GM12878 (cell line): ENCODE results near the gene RNPS1. TPM values are rescaled to one million over a fixed set of nuclear protein-coding genes. Genes with fewer than 3 reads are reported as not detected.

Experiments
- ATAC-seq: fragments of 200-7000 bp; cut with Tn5 transposase; 3 replicates; pipeline ENCODE4 v1.9.1; 2020; ENCODE audit warnings: mild to moderate bottlenecking, moderate library complexity
- BruUV-seq: library from RNA; stranded (reverse); fragments of 400-500 nt; replicated peaks from 2 replicates; lab custom pipeline; 2021; lab: Mats Ljungman, UMichigan
- CTCF ChIA-PET: fragments of 300-600 bp; sonication (Branson Sonifier 250); formaldehyde crosslinking; extraction: SDS; loops from one replicate; lab custom pipeline; 2021; ENCODE audit warnings: inconsistent platforms; lab: Yijun Ruan, JAX
- POLR2A ChIA-PET: fragments of 350-600 bp; formaldehyde crosslinking; extraction: SDS; loops from one replicate; lab custom pipeline; 2021; ENCODE audit warnings: inconsistent platforms; lab: Charles Lee
- RAD21 ChIA-PET: fragments of 300-600 bp; sonication (Branson Sonifier 250); formaldehyde crosslinking; loops from one replicate; lab custom pipeline; 2023; ENCODE audit warnings: antibody characterized with exemption; ENCODE audit not compliant: unreplicated experiment; lab: Charles Lee
- SMC1A ChIA-PET: fragments of 300-600 bp; sonication (Branson Sonifier 250); formaldehyde crosslinking; loops from one replicate; lab custom pipeline; 2023; ENCODE audit not compliant: unreplicated experiment, uncharacterized antibody; lab: Charles Lee
- DNase-seq: peaks from one replicate; pipeline ENCODE4 v3.0.0-alpha.2; 2011; ENCODE audit warnings: low read depth, low spot score
- FAIRE-seq: peaks from 3 replicates; lab custom pipeline; 2011; peaks lifted over from hg19 to GRCh38; lab: Jason Lieb, UNC
- H2AFZ ChIP-seq: 2 replicates; pipeline ENCODE4 v1.6.0; 2011; ENCODE audit warnings: low read depth, low read length, control low read depth; ENCODE audit not compliant: control insufficient read depth
- H3K27ac ChIP-seq: 2 replicates; pipeline ENCODE4 v1.5.1; 2011; ENCODE audit warnings: control low read depth; ENCODE audit not compliant: control insufficient read depth, insufficient read depth
- H3K27me3 ChIP-seq, 2 experiments: replicated peaks in 1 of 2; 2 replicates each; pipeline versions ENCODE4 v1.6.0 to v1.6.1; 2011; ENCODE audit warnings: low read length in 1 of 2; ENCODE audit not compliant: control insufficient read depth in 2 of 2, insufficient read depth in 2 of 2
- H3K36me3 ChIP-seq, 2 experiments: 2 replicates each; pipeline ENCODE4 v1.5.1; 2011; ENCODE audit warnings: low read length in 1 of 2; ENCODE audit not compliant: control insufficient read depth in 2 of 2, insufficient read depth in 2 of 2
- H3K4me1 ChIP-seq: 2 replicates; pipeline ENCODE4 v1.6.1; 2011; ENCODE audit warnings: mild to moderate bottlenecking, low read length, moderate library complexity, mixed read lengths; ENCODE audit not compliant: control insufficient read depth, insufficient read depth
- H3K4me2 ChIP-seq: 2 replicates; pipeline ENCODE4 v1.6.0; 2011; ENCODE audit warnings: control low read depth; ENCODE audit not compliant: control insufficient read depth, insufficient read depth
- H3K4me3 ChIP-seq: fragments of 200-600 bp; sonication (generic); 2 replicates; pipeline ENCODE4 v1.5.1; 2016
- H3K79me2 ChIP-seq: 2 replicates; pipeline ENCODE4 v1.6.0; 2011; ENCODE audit warnings: low read length; ENCODE audit not compliant: control insufficient read depth, insufficient read depth
- H3K9ac ChIP-seq: 2 replicates; pipeline ENCODE4 v1.8.0; 2011; ENCODE audit warnings: low read length, control low read depth, mixed read lengths; ENCODE audit not compliant: control insufficient read depth, insufficient read depth
- H3K9me3 ChIP-seq: replicated peaks from 3 replicates; pipeline ENCODE4 v1.5.1; 2011; ENCODE audit warnings: mild to moderate bottlenecking, low read length; ENCODE audit not compliant: control insufficient read depth, insufficient read depth
- H4K20me1 ChIP-seq: 2 replicates; pipeline ENCODE4 v1.6.0; 2011; ENCODE audit not compliant: control insufficient read depth, insufficient read depth
- BHLHE40 ChIP-seq, 2 experiments: fragments of 450-650 bp in 1 of 2; IDR thresholded peaks; 2 replicates each; pipeline ENCODE4 v1.6.1; 2011 to 2017; ENCODE audit warnings: low read depth in 2 of 2, borderline replicate concordance in 1 of 2, improper control_type of control experiment in 1 of 2, low read length in 1 of 2, mild to moderate bottlenecking in 1 of 2
- CBX3 ChIP-seq: fragments of 200-600 bp; sonication (generic); IDR thresholded peaks from 2 replicates; pipeline ENCODE4 v1.6.1; 2016; ENCODE audit warnings: low read depth, borderline replicate concordance
- CREB1 ChIP-seq: IDR thresholded peaks from 2 replicates; pipeline ENCODE4 v1.6.1; 2012; ENCODE audit warnings: low read depth, mild to moderate bottlenecking, inconsistent platforms
- EED ChIP-seq: sonication (generic); IDR thresholded peaks from 2 replicates; pipeline ENCODE4 v1.6.1; 2016; ENCODE audit warnings: antibody characterized with exemption, low read depth
- KAT2A ChIP-seq: conservative IDR thresholded peaks from 2 replicates; pipeline ENCODE4 v1.6.1; 2011; ENCODE audit warnings: low read depth, low read length; ENCODE audit not compliant: control insufficient read depth
- LARP7 ChIP-seq: fragments of 450-650 bp; IDR thresholded peaks from 2 replicates; pipeline ENCODE4 v1.6.1; 2017; ENCODE audit warnings: mild to moderate bottlenecking
- MYC ChIP-seq: IDR thresholded peaks from 2 replicates; pipeline ENCODE4 v1.6.1; 2011; ENCODE audit warnings: mild to moderate bottlenecking, low read length, moderate library complexity, inconsistent platforms; ENCODE audit not compliant: insufficient read depth, insufficient replicate concordance, insufficient read length, severe bottlenecking
- NR2F1 ChIP-seq: fragments of 450-650 bp; conservative IDR thresholded peaks from 2 replicates; pipeline ENCODE4 v1.6.1; 2017; ENCODE audit warnings: mild to moderate bottlenecking
- RBBP5 ChIP-seq: fragments of 200-600 bp; sonication (generic); conservative IDR thresholded peaks from 2 replicates; pipeline ENCODE4 v1.6.1; 2016
- RFX5 ChIP-seq: IDR thresholded peaks from 2 replicates; pipeline ENCODE4 v1.6.1; 2011; ENCODE audit warnings: low read depth, low read length, improper control_type of control experiment
- SMARCA5 ChIP-seq: fragments of 450-650 bp; IDR thresholded peaks from 2 replicates; pipeline ENCODE4 v1.6.1; 2017; ENCODE audit warnings: mild to moderate bottlenecking
- ZNF207 ChIP-seq: fragments of 450-650 bp; IDR thresholded peaks from 2 replicates; pipeline ENCODE4 v1.6.1; 2014; ENCODE audit warnings: antibody characterized with exemption, mild to moderate bottlenecking, borderline replicate concordance
- ZNF24 ChIP-seq: fragments of 450-650 bp; IDR thresholded peaks from 2 replicates; pipeline ENCODE4 v1.6.1; 2017; ENCODE audit warnings: antibody characterized with exemption, mild to moderate bottlenecking
- WGBS: methylation state at CpG from one replicate; pipeline ENCODE4 v1.1.6; 2016; ENCODE audit warnings: low lambda C conversion rate; ENCODE audit not compliant: insufficient replicate concordance, insufficient coverage; ENCODE audit errors: missing lambda C conversion rate; 5-methylcytosine and 5-hydroxymethylcytosine counted together
- in situ Hi-C: fragments of 300-500 bp; cut with MboI; formaldehyde crosslinking; loops from 9 replicates; pipeline ENCODE4 v1.14.3; 2018; ENCODE audit warnings: mixed read lengths
- intact Hi-C: fragments of 100-400 bp; cut with micrococcal nuclease; formaldehyde crosslinking; loops from one replicate; pipeline ENCODE4 v1.14.2; 2022; ENCODE audit not compliant: unreplicated experiment
- polyA plus RNA-seq, 11 experiments: library from polyadenylated mRNA; depleted of rRNA in 4 of 11; unstranded in 6 of 11; stranded (reverse) in 5 of 11; fragments of >200 nt; fragmentation: Nextera tagmentation in 4 of 11; fragmentation: Illumina TruSeq in 1 of 11; extraction: Ambion mirVana in 4 of 11; extraction: Trizol in 1 of 11; gene quantifications; 1 replicate in 1 of 11; 2 replicates in 10 of 11; pipeline versions ENCODE4 v1.2.1 to v1.2.3, GENCODE V29; 2011 to 2016; ENCODE audit warnings: inconsistent platforms in 2 of 11, missing spikeins in 2 of 11, low read depth in 1 of 11
- total RNA-seq, 4 experiments: library from RNA; depleted of rRNA in 3 of 4; stranded (reverse); fragments of >200 nt in 3 of 4; fragmentation: Illumina TruSeq in 1 of 4; extraction: Trizol in 1 of 4; gene quantifications; 2 replicates each; pipeline versions ENCODE4 v1.2.1 to v1.2.3, GENCODE V29; 2013 to 2021
- TF ChIP-seq, protein P1 (sequence below): fragments of 450-650 bp; IDR thresholded peaks from 2 replicates; pipeline ENCODE4 v1.6.1; 2016; ENCODE audit warnings: mild to moderate bottlenecking, moderate library complexity, borderline replicate concordance
- TF ChIP-seq, protein P2 (sequence below): fragments of 450-650 bp; IDR thresholded peaks from 2 replicates; pipeline ENCODE4 v1.6.1; 2018; ENCODE audit warnings: mild to moderate bottlenecking, low read depth, moderate library complexity; ENCODE audit not compliant: partially characterized antibody
- TF ChIP-seq, protein P3 (sequence below): fragments of 450-650 bp; IDR thresholded peaks from 2 replicates; pipeline ENCODE4 v1.6.1; 2014; ENCODE audit warnings: mild to moderate bottlenecking
- TF ChIP-seq, protein P4 (sequence below): IDR thresholded peaks from 2 replicates; pipeline ENCODE4 v1.6.1; 2011; ENCODE audit warnings: low read depth, low read length, improper control_type of control experiment, borderline replicate concordance

RNPS1 gene
- total and polyA plus RNA-seq, 10 of the 15 experiments (the other 5 are each of a cell fraction or from before 2014, with no cell fraction given) = 38.2 to 359 (median 188) TPM

DNA sequence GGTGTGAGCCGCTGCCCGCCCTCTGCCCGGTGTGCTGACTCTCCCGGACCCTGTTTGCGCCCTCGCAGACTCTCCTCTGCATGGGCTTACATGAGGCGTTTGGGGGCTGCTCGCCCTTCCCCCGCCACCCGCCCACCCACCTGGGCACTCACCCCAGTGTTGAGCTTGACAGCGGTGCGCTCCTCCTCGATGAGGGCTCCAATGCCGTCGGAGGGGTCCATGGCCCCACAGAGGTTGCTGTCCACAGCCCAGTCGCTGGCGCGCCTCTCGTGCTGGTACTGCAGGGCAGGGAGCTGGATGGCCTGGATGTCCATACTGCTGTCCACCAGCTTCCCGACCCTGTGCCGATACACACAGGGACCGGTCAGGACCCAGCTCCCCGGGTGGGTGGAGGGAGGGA, 21.4 kb upstream of the RNPS1 start:
- no peaks in the 10 kb centered on the region for H3K4me1 ChIP-seq
- CTCF ChIA-PET = no interaction called here
- intact Hi-C loops (no loop called here), in situ Hi-C loops (no loop called here)
- no peaks in the 10 kb centered on the region for H4K20me1 ChIP-seq
- no peaks in the 10 kb centered on the region for H3K9me3 ChIP-seq
- no peak overlapping the region for H3K27ac ChIP-seq
- no peak overlapping the region for H2AFZ ChIP-seq
- FAIRE-seq (no peak), ATAC-seq (no peak), DNase-seq (no peak)
- H3K27me3 ChIP-seq = no peaks in the 10 kb centered on the region; a peak in 1 of 4 replicates
- H3K4me3 ChIP-seq = no peak overlapping the region
- H3K9ac ChIP-seq = no peak overlapping the region
- POLR2A ChIA-PET = interaction anchor here (0.5 to 0.6 kb wide), 4 partner anchors 26 to 255 kb away, joined by 3 to 6 read pairs (median 4); no protein-coding TSS in a partner anchor
- BruUV-seq = no TSS peak
- H3K4me2 ChIP-seq = no peak overlapping the region
- RAD21 ChIA-PET = interaction anchor here (0.7 kb wide), 1 partner anchor 13 kb away, joined by 3 read pairs; no protein-coding TSS in a partner anchor
- WGBS = 78% methylated on average over 23 of the region's 23 CpGs
- no peaks in the 10 kb centered on the region for H3K79me2 ChIP-seq
- TF ChIP-seq LARP7 (no peak), MYC (no peak), BHLHE40 (IDR thresholded peaks at IDR 0.05; ENCODE audit: borderline replicate concordance in 1 of 2, low read depth in 2 of 2, low read length in 1 of 2) (no peak), KAT2A (no peak), RBBP5 (no peak), ZNF24 (no peak), CREB1 (no peak), CBX3 (no peak), ZNF207 (no peak), EED (no peak), RFX5 (no peak), SMARCA5 (no peak), NR2F1 (no peak)
- TF ChIP-seq, protein P1, sequence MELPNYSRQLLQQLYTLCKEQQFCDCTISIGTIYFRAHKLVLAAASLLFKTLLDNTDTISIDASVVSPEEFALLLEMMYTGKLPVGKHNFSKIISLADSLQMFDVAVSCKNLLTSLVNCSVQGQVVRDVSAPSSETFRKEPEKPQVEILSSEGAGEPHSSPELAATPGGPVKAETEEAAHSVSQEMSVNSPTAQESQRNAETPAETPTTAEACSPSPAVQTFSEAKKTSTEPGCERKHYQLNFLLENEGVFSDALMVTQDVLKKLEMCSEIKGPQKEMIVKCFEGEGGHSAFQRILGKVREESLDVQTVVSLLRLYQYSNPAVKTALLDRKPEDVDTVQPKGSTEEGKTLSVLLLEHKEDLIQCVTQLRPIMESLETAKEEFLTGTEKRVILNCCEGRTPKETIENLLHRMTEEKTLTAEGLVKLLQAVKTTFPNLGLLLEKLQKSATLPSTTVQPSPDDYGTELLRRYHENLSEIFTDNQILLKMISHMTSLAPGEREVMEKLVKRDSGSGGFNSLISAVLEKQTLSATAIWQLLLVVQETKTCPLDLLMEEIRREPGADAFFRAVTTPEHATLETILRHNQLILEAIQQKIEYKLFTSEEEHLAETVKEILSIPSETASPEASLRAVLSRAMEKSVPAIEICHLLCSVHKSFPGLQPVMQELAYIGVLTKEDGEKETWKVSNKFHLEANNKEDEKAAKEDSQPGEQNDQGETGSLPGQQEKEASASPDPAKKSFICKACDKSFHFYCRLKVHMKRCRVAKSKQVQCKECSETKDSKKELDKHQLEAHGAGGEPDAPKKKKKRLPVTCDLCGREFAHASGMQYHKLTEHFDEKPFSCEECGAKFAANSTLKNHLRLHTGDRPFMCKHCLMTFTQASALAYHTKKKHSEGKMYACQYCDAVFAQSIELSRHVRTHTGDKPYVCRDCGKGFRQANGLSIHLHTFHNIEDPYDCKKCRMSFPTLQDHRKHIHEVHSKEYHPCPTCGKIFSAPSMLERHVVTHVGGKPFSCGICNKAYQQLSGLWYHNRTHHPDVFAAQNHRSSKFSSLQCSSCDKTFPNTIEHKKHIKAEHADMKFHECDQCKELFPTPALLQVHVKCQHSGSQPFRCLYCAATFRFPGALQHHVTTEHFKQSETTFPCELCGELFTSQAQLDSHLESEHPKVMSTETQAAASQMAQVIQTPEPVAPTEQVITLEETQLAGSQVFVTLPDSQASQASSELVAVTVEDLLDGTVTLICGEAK = no peak
- TF ChIP-seq, protein P2, sequence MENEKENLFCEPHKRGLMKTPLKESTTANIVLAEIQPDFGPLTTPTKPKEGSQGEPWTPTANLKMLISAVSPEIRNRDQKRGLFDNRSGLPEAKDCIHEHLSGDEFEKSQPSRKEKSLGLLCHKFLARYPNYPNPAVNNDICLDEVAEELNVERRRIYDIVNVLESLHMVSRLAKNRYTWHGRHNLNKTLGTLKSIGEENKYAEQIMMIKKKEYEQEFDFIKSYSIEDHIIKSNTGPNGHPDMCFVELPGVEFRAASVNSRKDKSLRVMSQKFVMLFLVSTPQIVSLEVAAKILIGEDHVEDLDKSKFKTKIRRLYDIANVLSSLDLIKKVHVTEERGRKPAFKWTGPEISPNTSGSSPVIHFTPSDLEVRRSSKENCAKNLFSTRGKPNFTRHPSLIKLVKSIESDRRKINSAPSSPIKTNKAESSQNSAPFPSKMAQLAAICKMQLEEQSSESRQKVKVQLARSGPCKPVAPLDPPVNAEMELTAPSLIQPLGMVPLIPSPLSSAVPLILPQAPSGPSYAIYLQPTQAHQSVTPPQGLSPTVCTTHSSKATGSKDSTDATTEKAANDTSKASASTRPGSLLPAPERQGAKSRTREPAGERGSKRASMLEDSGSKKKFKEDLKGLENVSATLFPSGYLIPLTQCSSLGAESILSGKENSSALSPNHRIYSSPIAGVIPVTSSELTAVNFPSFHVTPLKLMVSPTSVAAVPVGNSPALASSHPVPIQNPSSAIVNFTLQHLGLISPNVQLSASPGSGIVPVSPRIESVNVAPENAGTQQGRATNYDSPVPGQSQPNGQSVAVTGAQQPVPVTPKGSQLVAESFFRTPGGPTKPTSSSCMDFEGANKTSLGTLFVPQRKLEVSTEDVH = no peak
- TF ChIP-seq, protein P3, sequence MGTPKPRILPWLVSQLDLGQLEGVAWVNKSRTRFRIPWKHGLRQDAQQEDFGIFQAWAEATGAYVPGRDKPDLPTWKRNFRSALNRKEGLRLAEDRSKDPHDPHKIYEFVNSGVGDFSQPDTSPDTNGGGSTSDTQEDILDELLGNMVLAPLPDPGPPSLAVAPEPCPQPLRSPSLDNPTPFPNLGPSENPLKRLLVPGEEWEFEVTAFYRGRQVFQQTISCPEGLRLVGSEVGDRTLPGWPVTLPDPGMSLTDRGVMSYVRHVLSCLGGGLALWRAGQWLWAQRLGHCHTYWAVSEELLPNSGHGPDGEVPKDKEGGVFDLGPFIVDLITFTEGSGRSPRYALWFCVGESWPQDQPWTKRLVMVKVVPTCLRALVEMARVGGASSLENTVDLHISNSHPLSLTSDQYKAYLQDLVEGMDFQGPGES = no peak
- TF ChIP-seq, protein P4, sequence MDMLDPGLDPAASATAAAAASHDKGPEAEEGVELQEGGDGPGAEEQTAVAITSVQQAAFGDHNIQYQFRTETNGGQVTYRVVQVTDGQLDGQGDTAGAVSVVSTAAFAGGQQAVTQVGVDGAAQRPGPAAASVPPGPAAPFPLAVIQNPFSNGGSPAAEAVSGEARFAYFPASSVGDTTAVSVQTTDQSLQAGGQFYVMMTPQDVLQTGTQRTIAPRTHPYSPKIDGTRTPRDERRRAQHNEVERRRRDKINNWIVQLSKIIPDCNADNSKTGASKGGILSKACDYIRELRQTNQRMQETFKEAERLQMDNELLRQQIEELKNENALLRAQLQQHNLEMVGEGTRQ = no peak
- H3K36me3 ChIP-seq = no peaks in the 10 kb centered on the region
- SMC1A ChIA-PET = no interaction called here
